Glutamatergic neuron (in vitro differentiated cells): ENCODE data around the gene RAB11FIP3. TPM values are rescaled to one million over a fixed set of nuclear protein-coding genes. Genes with fewer than 3 reads are reported as not detected.
"Not testable (repeated sequence)": the region's sequence is repeated elsewhere in the genome, so short reads cannot be mapped to it uniquely, and the experiment has no call there.

Source experiments
- DNase-seq: peaks from one replicate; pipeline ENCODE4 v3.0.0; 2022
- H3K27ac Mint-ChIP-seq: one replicate; pipeline ENCODE4 v1.8.0; 2020; ENCODE audit warnings: mild to moderate bottlenecking, mixed read lengths, inconsistent platforms; ENCODE audit not compliant: unreplicated experiment
- H3K27me3 Mint-ChIP-seq: one replicate; pipeline ENCODE4 v1.8.0; 2020; ENCODE audit warnings: mild to moderate bottlenecking, moderate library complexity, mixed read lengths, inconsistent platforms; ENCODE audit not compliant: unreplicated experiment
- H3K36me3 Mint-ChIP-seq: one replicate; pipeline ENCODE4 v1.8.0; 2020; ENCODE audit warnings: mild to moderate bottlenecking, mixed read lengths, inconsistent platforms; ENCODE audit not compliant: unreplicated experiment
- H3K4me1 Mint-ChIP-seq: one replicate; pipeline ENCODE4 v1.8.0; 2020; ENCODE audit warnings: mild to moderate bottlenecking, low read depth, mixed read lengths, inconsistent platforms; ENCODE audit not compliant: unreplicated experiment
- H3K4me3 Mint-ChIP-seq: one replicate; pipeline ENCODE4 v1.8.0; 2020; ENCODE audit warnings: mild to moderate bottlenecking, mixed read lengths, inconsistent platforms; ENCODE audit not compliant: unreplicated experiment
- H3K9me3 Mint-ChIP-seq: one replicate; pipeline ENCODE4 v1.8.0; 2020; ENCODE audit warnings: mild to moderate bottlenecking, moderate library complexity, mixed read lengths, inconsistent platforms; ENCODE audit not compliant: unreplicated experiment
- total RNA-seq: library from RNA; stranded (reverse); fragmentation: NEBNext Ultra II Directional; extraction: Animal tissue kit (Norgen Biotek cat#: 25700); gene quantifications from one replicate; pipeline ENCODE4 v1.2.1, GENCODE V29; 2021; ENCODE audit not compliant: unreplicated experiment
- TF ChIP-seq, protein P1 (sequence below): fragments of 200-600 bp; sonication (generic); IDR thresholded peaks from one replicate; pipeline ENCODE4 v1.5.0; 2021; ENCODE audit not compliant: partially characterized antibody, unreplicated experiment

RAB11FIP3 gene
- total RNA-seq, 1 donor from 2014 or later: 103 TPM

DNA sequence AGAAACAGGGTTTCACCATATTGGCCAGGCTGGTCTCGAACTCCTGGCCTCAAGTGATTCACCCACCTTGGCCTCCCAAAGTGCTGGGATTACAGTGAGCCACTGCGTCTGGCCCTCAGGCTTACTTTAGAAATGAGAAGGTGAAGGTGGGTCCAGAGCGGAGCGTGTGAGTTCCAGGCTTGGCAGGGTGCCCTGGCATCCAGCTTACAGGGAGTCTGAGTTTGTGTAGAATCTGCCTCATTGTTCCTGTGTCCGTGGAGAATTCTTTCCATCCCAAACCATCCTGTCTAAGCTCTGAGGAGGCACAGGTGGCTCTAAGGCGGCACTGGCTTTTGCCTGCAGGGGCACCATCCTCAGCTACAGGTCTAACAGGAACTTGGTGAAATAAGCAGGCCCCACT lies 50.6 kb downstream of the RAB11FIP3 start:
- Mint-ChIP-seq H3K36me3 (no peaks in the 10 kb centered on the region), H3K27ac (no peak overlapping the region), H3K4me3 (no peak overlapping the region), H3K4me1 (peaks cover 5% of the 10 kb centered on the region), H3K27me3 (peaks cover 5% of the 10 kb centered on the region), H3K9me3 (peaks cover 2% of the 10 kb centered on the region)
- DNase-seq: no peak
- TF ChIP-seq, protein P1, sequence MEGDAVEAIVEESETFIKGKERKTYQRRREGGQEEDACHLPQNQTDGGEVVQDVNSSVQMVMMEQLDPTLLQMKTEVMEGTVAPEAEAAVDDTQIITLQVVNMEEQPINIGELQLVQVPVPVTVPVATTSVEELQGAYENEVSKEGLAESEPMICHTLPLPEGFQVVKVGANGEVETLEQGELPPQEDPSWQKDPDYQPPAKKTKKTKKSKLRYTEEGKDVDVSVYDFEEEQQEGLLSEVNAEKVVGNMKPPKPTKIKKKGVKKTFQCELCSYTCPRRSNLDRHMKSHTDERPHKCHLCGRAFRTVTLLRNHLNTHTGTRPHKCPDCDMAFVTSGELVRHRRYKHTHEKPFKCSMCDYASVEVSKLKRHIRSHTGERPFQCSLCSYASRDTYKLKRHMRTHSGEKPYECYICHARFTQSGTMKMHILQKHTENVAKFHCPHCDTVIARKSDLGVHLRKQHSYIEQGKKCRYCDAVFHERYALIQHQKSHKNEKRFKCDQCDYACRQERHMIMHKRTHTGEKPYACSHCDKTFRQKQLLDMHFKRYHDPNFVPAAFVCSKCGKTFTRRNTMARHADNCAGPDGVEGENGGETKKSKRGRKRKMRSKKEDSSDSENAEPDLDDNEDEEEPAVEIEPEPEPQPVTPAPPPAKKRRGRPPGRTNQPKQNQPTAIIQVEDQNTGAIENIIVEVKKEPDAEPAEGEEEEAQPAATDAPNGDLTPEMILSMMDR: no peak

DNA sequence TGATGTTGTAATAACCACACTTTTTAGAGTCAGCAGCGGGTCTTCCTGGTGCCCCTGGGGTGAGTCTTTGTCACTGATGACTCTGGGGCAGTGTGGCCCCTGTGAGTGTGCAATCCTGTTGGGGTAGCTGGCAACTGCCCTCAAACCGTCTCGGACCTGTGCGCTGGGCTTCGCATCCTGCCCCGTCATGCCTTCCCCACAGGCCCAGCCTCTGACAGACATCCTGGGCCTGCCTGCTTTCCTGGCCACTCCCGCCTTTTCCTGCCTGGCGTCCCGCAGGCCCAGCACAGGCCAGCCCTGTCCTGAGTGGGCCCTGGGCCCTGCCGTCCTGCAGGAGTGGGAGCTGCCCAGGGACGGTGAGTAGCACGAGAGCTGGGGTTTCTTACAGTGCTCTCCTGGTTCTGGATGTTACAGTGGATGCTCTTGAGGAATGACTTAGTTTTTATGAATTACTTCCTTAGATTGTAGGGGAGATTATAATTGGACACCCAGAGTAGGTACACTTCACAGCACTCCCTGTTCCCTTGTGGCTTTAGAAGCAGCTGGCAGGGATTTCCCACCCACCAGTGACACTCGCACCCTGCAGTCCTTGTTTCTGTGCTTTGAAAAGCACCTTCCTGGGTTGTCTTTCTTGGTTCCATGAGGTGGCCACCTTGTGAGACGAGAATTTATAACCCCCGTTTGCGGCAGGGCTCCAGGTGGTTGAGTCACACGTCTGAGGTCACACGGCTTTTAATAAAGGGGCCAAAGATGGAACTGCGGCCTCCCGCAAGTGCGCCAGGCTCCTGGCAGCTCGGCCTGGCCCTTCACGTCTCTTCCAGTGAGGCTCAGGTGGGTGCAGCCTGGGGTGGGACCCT lies 52.1 kb downstream of the RAB11FIP3 start:
- no peak for DNase-seq
- Mint-ChIP-seq H3K27me3 (peaks cover 5% of the 10 kb centered on the region), H3K4me3 (no peak overlapping the region), H3K27ac (no peak overlapping the region), H3K9me3 (peaks cover 2% of the 10 kb centered on the region), H3K4me1 (peaks cover 2% of the 10 kb centered on the region), H3K36me3 (no peaks in the 10 kb centered on the region)
- TF ChIP-seq, protein P1: no peak

- not testable (repeated sequence) for H3K4me3 Mint-ChIP-seq, H3K9me3 Mint-ChIP-seq, H3K27me3 Mint-ChIP-seq, DNase-seq, H3K27ac Mint-ChIP-seq, H3K36me3 Mint-ChIP-seq, H3K4me1 Mint-ChIP-seq
Measured at GRCh38 chr16:478287-478686, 52.8 kb downstream of the RAB11FIP3 start.

GRCh38 chr16:482468-483185 lies 57.2 kb downstream of the RAB11FIP3 start:
- H3K4me1 Mint-ChIP-seq: peaks cover 12% of the 10 kb centered on the region
- DNase-seq: no peak
- TF ChIP-seq, protein P1: no peak
- H3K36me3 Mint-ChIP-seq: no peaks in the 10 kb centered on the region
- peaks cover under 1% of the 10 kb centered on the region for H3K27me3 Mint-ChIP-seq
- peak overlapping the region; percentile 48 for H3K27ac Mint-ChIP-seq
- H3K9me3 Mint-ChIP-seq: no peaks in the 10 kb centered on the region
- H3K4me3 Mint-ChIP-seq: no peak overlapping the region

DNA sequence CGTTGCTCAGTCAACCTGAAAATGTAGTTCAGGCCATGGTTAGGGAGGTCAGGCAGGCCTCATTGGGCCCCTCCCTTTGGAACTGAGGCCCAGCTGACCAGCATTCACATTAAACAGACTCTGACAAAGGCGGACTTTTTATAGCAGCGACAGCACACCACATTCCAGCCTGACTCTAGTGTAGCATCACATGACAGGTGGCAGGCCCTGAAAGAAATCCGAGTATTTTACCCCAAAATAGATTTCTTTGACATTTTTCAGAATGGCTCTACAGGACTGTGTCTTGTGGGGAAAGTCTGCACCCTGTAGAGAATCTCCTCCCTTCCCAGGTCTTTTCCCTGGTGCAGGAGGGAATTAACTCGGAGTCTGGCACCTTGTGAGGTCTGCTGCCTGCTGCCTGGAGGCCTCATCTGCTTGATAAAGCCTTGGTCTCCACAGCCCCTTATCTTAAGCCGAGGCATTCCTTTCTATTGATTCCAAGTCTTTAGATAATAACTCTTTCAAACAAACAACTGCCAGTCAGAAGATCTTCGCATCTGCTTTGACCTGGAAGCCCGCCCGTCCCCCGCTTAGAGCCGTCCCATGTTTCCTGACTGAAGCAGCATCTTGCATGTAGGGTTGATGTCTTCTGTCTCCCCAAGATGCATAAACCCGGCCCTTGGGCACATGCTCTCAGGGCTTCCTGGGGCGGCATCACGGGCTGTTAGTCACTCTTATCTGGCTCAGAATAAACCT lies 58.1 kb downstream of the RAB11FIP3 start:
- H3K27me3 Mint-ChIP-seq: peaks cover 3% of the 10 kb centered on the region
- no peak overlapping the region for H3K4me3 Mint-ChIP-seq
- no peak for DNase-seq

More for the DNA sequence above, 58.1 kb downstream of the RAB11FIP3 start:
- Mint-ChIP-seq H3K4me1 (peaks cover 13% of the 10 kb centered on the region), H3K27ac (peak overlapping the region; percentile 34), H3K9me3 (no peaks in the 10 kb centered on the region), H3K36me3 (no peaks in the 10 kb centered on the region)
- TF ChIP-seq, protein P1: no peak
